OCI-LY1 (cell line): ENCODE measurements around the gene CCR5AS.
"Not testable (repeated sequence)": the region's sequence is repeated elsewhere in the genome, so short reads cannot be mapped to it uniquely, and the experiment has no call there.

Experiments
- H2AFZ ChIP-seq: fragments of 200-600 bp; sonication (generic), shearing (Covaris generic); 2 replicates; pipeline ENCODE4 v1.6.0; 2014; ENCODE audit warnings: antibody characterized with exemption, mild to moderate bottlenecking, low read length
- H3F3A ChIP-seq: fragments of 200-600 bp; sonication (generic), shearing (Covaris generic); 2 replicates; pipeline ENCODE4 v1.6.0; 2014; ENCODE audit warnings: mild to moderate bottlenecking, antibody characterized with exemption, low read length, moderate library complexity; ENCODE audit not compliant: insufficient read depth
- H3K27ac ChIP-seq: fragments of 200-600 bp; sonication (generic); 2 replicates; pipeline ENCODE4 v1.5.1; 2014; ENCODE audit warnings: low read length, mixed run types, mild to moderate bottlenecking, low read depth; ENCODE audit not compliant: poor library complexity, severe bottlenecking
- H3K27me3 ChIP-seq: fragments of 200-600 bp; sonication (generic); 2 replicates; pipeline ENCODE4 v1.6.0; 2014; ENCODE audit warnings: antibody characterized with exemption, mild to moderate bottlenecking, low read length, moderate library complexity; ENCODE audit not compliant: insufficient read depth
- H3K36me3 ChIP-seq: fragments of 200-600 bp; sonication (generic); 2 replicates; pipeline ENCODE4 v1.6.1; 2014; ENCODE audit warnings: mild to moderate bottlenecking, antibody characterized with exemption, low read length, moderate library complexity, mixed read lengths; ENCODE audit not compliant: insufficient read depth
- H3K4me1 ChIP-seq: fragments of 200-600 bp; sonication (generic); 2 replicates; pipeline ENCODE4 v1.5.1; 2014; ENCODE audit warnings: mild to moderate bottlenecking, low read length, moderate library complexity; ENCODE audit not compliant: insufficient read depth, severe bottlenecking
- H3K4me2 ChIP-seq: fragments of 200-600 bp; sonication (generic), shearing (Covaris generic); 2 replicates; pipeline ENCODE4 v1.6.1; 2014; ENCODE audit warnings: low read length
- H3K4me3 ChIP-seq: fragments of 200-600 bp; sonication (generic); 2 replicates; pipeline ENCODE4 v1.5.1; 2014; ENCODE audit warnings: low read length, low read depth, mild to moderate bottlenecking, mixed read lengths; ENCODE audit not compliant: poor library complexity, severe bottlenecking
- H3K79me2 ChIP-seq: fragments of 200-600 bp; shearing (Covaris generic); 2 replicates; pipeline ENCODE4 v1.6.1; 2016; ENCODE audit warnings: mixed run types, low read length, mixed read lengths; ENCODE audit not compliant: insufficient read depth
- H3K9ac ChIP-seq: fragments of 200-600 bp; sonication (generic), shearing (Covaris generic); 2 replicates; pipeline ENCODE4 v1.6.1; 2014; ENCODE audit warnings: mild to moderate bottlenecking, low read length, mixed read lengths
- H3K9me2 ChIP-seq: fragments of 200-600 bp; sonication (generic), shearing (Covaris generic); 2 replicates; pipeline ENCODE4 v1.6.1; 2014; ENCODE audit warnings: low read depth, mild to moderate bottlenecking, low read length, mixed read lengths
- H3K9me3 ChIP-seq: fragments of 200-600 bp; shearing (Covaris generic); 2 replicates; pipeline ENCODE4 v1.6.1; 2014; ENCODE audit warnings: low read length, mixed read lengths
- H4K20me1 ChIP-seq: fragments of 200-600 bp; sonication (generic), shearing (Covaris generic); 2 replicates; pipeline ENCODE4 v1.6.0; 2016; ENCODE audit warnings: mild to moderate bottlenecking, low read length; ENCODE audit not compliant: insufficient read depth
- CTCF ChIP-seq: fragments of 200-600 bp; sonication (generic), shearing (Covaris generic); IDR thresholded peaks from 2 replicates; pipeline ENCODE4 v1.5.1; 2017; ENCODE audit warnings: mild to moderate bottlenecking, antibody characterized with exemption, low read length, moderate library complexity, mixed read lengths
- EZH2 ChIP-seq: fragments of 200-600 bp; sonication (generic), shearing (Covaris generic); IDR thresholded peaks from 2 replicates; pipeline ENCODE4 v1.8.0; 2017; ENCODE audit warnings: borderline replicate concordance, mixed run types, mild to moderate bottlenecking, antibody characterized with exemption, low read length, moderate library complexity, mixed read lengths

The CCR5AS gene

GRCh38 chr3:46429671-46430070 is 22.8 kb upstream of the CCR5AS start:
- no peaks in the 10 kb centered on the region; the same call in 1 of the 2 replicates for H3K27me3 ChIP-seq
- H4K20me1 ChIP-seq = no peaks in the 10 kb centered on the region
- H3K9me3 ChIP-seq = no peaks in the 10 kb centered on the region
- no peak overlapping the region for H3K4me2 ChIP-seq
- H3K36me3 ChIP-seq = no peaks in the 10 kb centered on the region
- no peaks in the 10 kb centered on the region for H3K9me2 ChIP-seq
- no peaks in the 10 kb centered on the region for H3K4me1 ChIP-seq
- no peaks in the 10 kb centered on the region for H3F3A ChIP-seq
- H3K9ac ChIP-seq = no peak overlapping the region
- H3K27ac ChIP-seq = no peak overlapping the region
- no peak for TF ChIP-seq EZH2
- no peak for TF ChIP-seq CTCF
- H3K4me3 ChIP-seq = no peak overlapping the region
- H2AFZ ChIP-seq = no peak overlapping the region
- H3K79me2 ChIP-seq = no peaks in the 10 kb centered on the region

- H2AFZ ChIP-seq = no peak overlapping the region
- H3K4me3 ChIP-seq = no peak overlapping the region
- no peaks in the 10 kb centered on the region for H3K36me3 ChIP-seq
- no peak for TF ChIP-seq CTCF
- TF ChIP-seq EZH2 = no peak
- H3K9me2 ChIP-seq = no peaks in the 10 kb centered on the region
- H3K27ac ChIP-seq = no peak overlapping the region
- H3K4me1 ChIP-seq = no peaks in the 10 kb centered on the region
- no peak overlapping the region for H3K9ac ChIP-seq
- no peak overlapping the region for H3K4me2 ChIP-seq
- no peaks in the 10 kb centered on the region; the same call in 1 of the 2 replicates for H3K27me3 ChIP-seq
- no peaks in the 10 kb centered on the region for H3F3A ChIP-seq
- no peaks in the 10 kb centered on the region for H4K20me1 ChIP-seq
- H3K9me3 ChIP-seq = no peaks in the 10 kb centered on the region
- no peaks in the 10 kb centered on the region for H3K79me2 ChIP-seq
Observed at GRCh38 chr3:46429250-46429649, 22.4 kb upstream of the CCR5AS start.

GRCh38 chr3:46427916-46428833 is 21.3 kb upstream of the CCR5AS start:
- Histone ChIP-seq H3K4me1 (no peaks in the 10 kb centered on the region), H3K4me3 (no peak overlapping the region), H3K27me3 (no peaks in the 10 kb centered on the region; the same call in 1 of the 2 replicates), H3K9me2 (no peaks in the 10 kb centered on the region), H4K20me1 (no peaks in the 10 kb centered on the region), H3K9me3 (no peaks in the 10 kb centered on the region), H3K36me3 (no peaks in the 10 kb centered on the region), H3K79me2 (no peaks in the 10 kb centered on the region), H3F3A (no peaks in the 10 kb centered on the region), H3K27ac (no peak overlapping the region), H2AFZ (no peak overlapping the region), H3K4me2 (no peak overlapping the region), H3K9ac (no peak overlapping the region)
- TF ChIP-seq CTCF (no peak), EZH2 (no peak)

GRCh38 chr3:46427404-46427803 is 20.5 kb upstream of the CCR5AS start:
- H3K4me3 ChIP-seq, H3K27me3 ChIP-seq: not testable (repeated sequence)

DNA sequence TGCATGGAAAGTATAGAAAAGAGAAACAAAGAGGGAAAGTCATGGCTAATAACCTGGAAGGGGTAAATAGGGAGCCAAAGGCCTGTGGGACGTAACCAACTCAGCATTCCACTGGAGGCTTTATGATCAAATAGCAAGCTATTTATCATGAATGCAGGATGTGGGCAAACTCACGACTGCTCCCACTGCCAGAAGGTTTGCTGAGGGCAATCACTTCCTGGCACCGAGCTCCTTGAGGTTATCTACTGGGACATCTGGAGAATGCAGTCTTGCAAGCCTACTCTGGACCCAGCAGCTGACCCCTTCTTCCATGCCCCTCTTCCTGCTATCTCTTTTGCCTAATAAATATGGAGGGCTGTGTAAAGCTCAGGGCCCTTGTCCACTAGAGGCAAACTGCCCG is 19.6 kb upstream of the CCR5AS start:
- H3K4me2 ChIP-seq, H3K9ac ChIP-seq, H3K9me2 ChIP-seq, H3K4me1 ChIP-seq, H3K27ac ChIP-seq, H3F3A ChIP-seq, H3K4me3 ChIP-seq, H3K27me3 ChIP-seq, H4K20me1 ChIP-seq, H2AFZ ChIP-seq, H3K79me2 ChIP-seq, H3K9me3 ChIP-seq, H3K36me3 ChIP-seq: not testable (repeated sequence)

More at GRCh38 chr3:46427404-46427803, 20.5 kb upstream of the CCR5AS start:
- not testable (repeated sequence) for H3K9me3 ChIP-seq, H3K4me2 ChIP-seq, H3K9ac ChIP-seq, H4K20me1 ChIP-seq, H2AFZ ChIP-seq, H3K36me3 ChIP-seq, H3K4me1 ChIP-seq, H3F3A ChIP-seq, H3K27ac ChIP-seq, H3K79me2 ChIP-seq, H3K9me2 ChIP-seq
